NCI-H446 (cell line): Measurements from ENCODE around the gene CETP.
"Not testable (repeated sequence)": the region's sequence is repeated elsewhere in the genome, so short reads cannot be mapped to it uniquely, and the experiment has no call there.

Source experiments
- DNase-seq, 2 experiments: peaks; one replicate each; lab custom pipeline; 2025; lab: John Stamatoyannopoulos, UW

The CETP gene

GRCh38 chr16:56933828-56934598 is 27.7 kb upstream of the CETP start:
- DNase-seq: no peak

GRCh38 chr16:56934599-56935145 is 27.1 kb upstream of the CETP start:
- not testable (repeated sequence) for DNase-seq

- DNase-seq: no peak
Observed at GRCh38 chr16:56935201-56935600, 26.5 kb upstream of the CETP start.

GRCh38 chr16:56936491-56936890 is 25.3 kb upstream of the CETP start:
- DNase-seq: no peak

GRCh38 chr16:56936950-56937349 is 24.8 kb upstream of the CETP start:
- DNase-seq: no peak

- DNase-seq: no peak
Observed at GRCh38 chr16:56938664-56939513, 22.9 kb upstream of the CETP start.

- DNase-seq: no peak
Observed at GRCh38 chr16:56939801-56940200, 21.9 kb upstream of the CETP start.

- DNase-seq: no peak
Observed at GRCh38 chr16:56941092-56941491, 20.7 kb upstream of the CETP start.

GRCh38 chr16:56941856-56942331 is 19.9 kb upstream of the CETP start:
- DNase-seq: no peak

- no peak for DNase-seq
Observed at GRCh38 chr16:56943761-56944375, 17.9 kb upstream of the CETP start.

- DNase-seq: no peak
Observed at GRCh38 chr16:56944954-56945839, 16.6 kb upstream of the CETP start.

- no peak for DNase-seq
Observed at GRCh38 chr16:56945847-56946527, 15.8 kb upstream of the CETP start.

- no peak for DNase-seq
Observed at GRCh38 chr16:56946767-56947603, 14.8 kb upstream of the CETP start.

GRCh38 chr16:56947604-56947995 is 14.2 kb upstream of the CETP start:
- no peak for DNase-seq

GRCh38 chr16:56948234-56948633 is 13.5 kb upstream of the CETP start:
- no peak for DNase-seq

GRCh38 chr16:56950051-56950450 is 11.7 kb upstream of the CETP start:
- no peak for DNase-seq

GRCh38 chr16:56950455-56950854 is 11.3 kb upstream of the CETP start:
- no peak for DNase-seq

- no peak for DNase-seq
Observed at GRCh38 chr16:56950881-56951771, 10.6 kb upstream of the CETP start.

GRCh38 chr16:56953006-56953405 is 8.7 kb upstream of the CETP start:
- DNase-seq: no peak
